ENCODE measurements around the gene BABAM2. TPM values are rescaled to one million over a fixed set of nuclear protein-coding genes. Genes with fewer than 3 reads are reported as not detected.

The BABAM2 gene
- total and polyA plus RNA-seq, 2 of the 4 experiments (the other 2 are of a cell fraction): 20.9 to 23.1 TPM

- no peak for TF ChIP-seq MXI1 (IDR thresholded peaks at IDR 0.05; ENCODE audit: borderline replicate concordance, low read depth, low read length)
- TF ChIP-seq FOS (IDR thresholded peaks at IDR 0.05; ENCODE audit: low read depth, low read length): no peak
- no peak for TF ChIP-seq CEBPB (IDR thresholded peaks at IDR 0.05; ENCODE audit: low read depth, low read length)
- TF ChIP-seq CHD1 (IDR thresholded peaks at IDR 0.05; ENCODE audit: low read depth, low read length): no peak
- TF ChIP-seq ELK1 (IDR thresholded peaks at IDR 0.05; ENCODE audit: borderline replicate concordance, low read depth, low read length): no peak
- no peak for TF ChIP-seq MAZ (IDR thresholded peaks at IDR 0.05; ENCODE audit: borderline replicate concordance, low read depth, low read length)
- no peak for TF ChIP-seq SMC3 (IDR thresholded peaks at IDR 0.05; ENCODE audit: low read depth, low read length)
- no peak for TF ChIP-seq RFX5 (IDR thresholded peaks at IDR 0.05; ENCODE audit: low read depth, low read length)
- no peak for TF ChIP-seq RAD21 (IDR thresholded peaks at IDR 0.05; ENCODE audit: low read length)
- TF ChIP-seq BHLHE40 (IDR thresholded peaks at IDR 0.05; ENCODE audit: low read depth, low read length): no peak
- TF ChIP-seq NFE2L2 (IDR thresholded peaks at IDR 0.05; ENCODE audit: low read depth, low read length): no peak
- ATAC-seq (ENCODE audit: low read depth): no peak
- Histone ChIP-seq H3K9me3 (ENCODE audit: control insufficient read depth, insufficient read depth, low read length) (peaks cover 2% of the 10 kb centered on the region), H3K18ac (ENCODE audit: low read depth, low read length) (no peak overlapping the region), H3K79me1 (ENCODE audit: low read depth in 1 of 2, low read length in 2 of 2) (peaks cover 9 to 11% of the 10 kb centered on the region in 2 experiments), H3K36me3 (ENCODE audit: control insufficient read depth, insufficient read depth, low read length) (no peaks in the 10 kb centered on the region), H2BK15ac (ENCODE audit: low read depth, low read length) (no peak overlapping the region), H3K56ac (ENCODE audit: extremely low read depth, insufficient read depth, low read length) (no peak overlapping the region), H3K23ac (ENCODE audit: low read depth, low read length) (no peak overlapping the region), H3K27me3 (ENCODE audit: control insufficient read depth, insufficient read depth, low read length) (no peaks in the 10 kb centered on the region), H3K4ac (ENCODE audit: low read depth, low read length) (no peak overlapping the region), H3K14ac (replicated peaks; ENCODE audit: low read depth, low read length) (no peak overlapping the region), H4K20me1 (ENCODE audit: insufficient read depth, low read length) (no peaks in the 10 kb centered on the region), H2BK5ac (ENCODE audit: low read depth, low read length, poor library complexity, severe bottlenecking) (no peak overlapping the region), H3K4me1 (ENCODE audit: control insufficient read depth, insufficient read depth, low read length) (peaks cover 8% of the 10 kb centered on the region), H2AFZ (replicated peaks; ENCODE audit: low read length, poor library complexity) (no peak overlapping the region), H2BK20ac (ENCODE audit: low read depth, low read length) (no peak overlapping the region), H3K27ac (ENCODE audit: insufficient read depth, low read length) (no peak overlapping the region), H2AK9ac (replicated peaks; ENCODE audit: low read depth, low read length, poor library complexity) (no peak overlapping the region), H2AK5ac (ENCODE audit: low read depth, low read length) (no peak overlapping the region), H3K4me2 (ENCODE audit: low read depth, low read length) (no peak overlapping the region), H3K9me1 (ENCODE audit: insufficient read depth, low read length) (peaks cover 5% of the 10 kb centered on the region), H3K4me3 (ENCODE audit: insufficient read depth, low read depth, low read length) (no peak overlapping the region), H4K91ac (ENCODE audit: insufficient read depth, low read depth, low read length) (no peak overlapping the region), H4K8ac (ENCODE audit: low read depth in 2 of 2, low read length in 2 of 2) (no peak overlapping the region), H4K5ac (ENCODE audit: low read depth, low read length) (no peak overlapping the region), H3K9ac (ENCODE audit: low read depth, low read length) (no peak overlapping the region), H2BK120ac (ENCODE audit: low read depth, low read length) (no peak overlapping the region)
- intact Hi-C loops (cut with micrococcal nuclease): no loop called here
- no CpG with 5 or more reads among the region's 4 CpGs for whole genome bisulfite sequencing, 2 experiments (ENCODE audit: extremely low coverage in 2 of 2, insufficient read length in 1 of 2)
- DNase-seq: peak; percentile 2
- CTCF ChIA-PET: no interaction called here
- no TSS peak for BruUV-seq (replicated peaks)
- in situ Hi-C loops (cut with MboI; ENCODE audit: low sequenced_read_pairs): no loop called here
- dilution Hi-C loops (cut with HindIII; ENCODE audit: low sequenced_read_pairs, unreplicated experiment): no loop called here
- POLR2A ChIA-PET (ENCODE audit: unreplicated experiment): no interaction called here
These were observed 99.6 kb downstream of the BABAM2 start for GRCh38 chr2:27990030-27990590.
